ENCODE data around the gene COL24A1.

COL24A1 gene

DNA sequence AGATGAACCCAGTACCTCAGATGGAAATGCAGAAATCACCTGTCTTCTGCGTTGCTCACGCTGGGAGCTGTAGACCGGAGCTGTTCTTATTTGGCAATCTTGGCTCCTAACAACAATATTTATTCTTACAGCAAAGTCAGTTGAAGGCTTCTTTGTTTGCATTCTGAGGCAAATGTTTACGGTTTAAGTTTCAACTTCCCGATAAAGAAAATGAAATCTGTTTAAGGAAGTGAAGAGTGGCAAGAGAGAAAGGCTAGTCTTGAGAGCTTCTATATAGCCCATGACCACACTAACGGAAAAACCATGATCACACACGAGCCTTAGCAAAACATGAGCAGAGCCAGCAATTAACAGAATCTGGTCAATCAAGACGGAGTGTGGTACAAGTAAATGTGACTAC, 325.7 kb downstream of the COL24A1 start:
- Histone ChIP-seq H3K4me3 (ENCODE audit: low read depth, low read length) (no peak overlapping the region), H3K9me3 (ENCODE audit: severe bottlenecking) (no peaks in the 10 kb centered on the region)

DNA sequence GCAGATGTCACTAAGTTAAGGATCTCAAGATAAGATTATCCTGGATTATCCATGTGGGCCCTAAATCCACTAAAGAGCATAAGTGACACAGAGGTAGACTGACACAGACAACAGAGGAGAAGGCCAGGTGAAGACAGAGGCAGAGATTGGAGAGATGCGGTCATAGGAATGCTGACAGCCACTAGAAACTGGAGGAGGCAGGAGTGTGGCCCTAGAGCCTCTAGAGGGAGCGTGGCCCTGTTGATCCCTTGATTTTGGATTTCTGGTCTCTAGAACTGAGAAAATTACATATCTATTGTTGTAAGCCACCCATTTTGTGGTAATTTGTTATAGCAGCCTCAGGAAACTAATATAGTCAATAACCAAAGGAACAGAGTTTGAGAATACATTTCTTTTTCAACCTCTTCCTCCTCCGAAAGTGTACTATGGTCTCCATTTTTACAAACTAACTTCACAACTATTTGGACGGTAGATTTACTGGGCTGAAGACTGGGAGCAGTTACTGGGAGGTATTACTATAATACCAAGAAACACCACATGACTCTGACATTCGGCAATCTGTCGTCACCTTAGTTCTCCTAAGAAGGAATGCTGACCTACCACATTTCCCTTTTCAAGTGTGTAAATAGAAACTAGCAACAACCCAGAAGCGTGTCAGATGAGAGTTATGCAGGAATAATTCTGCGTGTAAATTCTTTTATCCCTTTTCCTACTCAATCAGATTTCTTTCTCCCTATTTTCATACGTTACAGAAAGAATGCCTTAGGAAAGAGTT, 332.3 kb downstream of the COL24A1 start:
- Histone ChIP-seq H3K27me3 (ENCODE audit: insufficient read depth, low read depth, severe bottlenecking) (no peaks in the 10 kb centered on the region), H3K9me3 (ENCODE audit: severe bottlenecking) (no peaks in the 10 kb centered on the region), H3K27ac (no peak overlapping the region), H3K4me3 (ENCODE audit: low read depth, low read length) (no peak overlapping the region), H3K36me3 (no peaks in the 10 kb centered on the region)
- TF ChIP-seq, protein P1, sequence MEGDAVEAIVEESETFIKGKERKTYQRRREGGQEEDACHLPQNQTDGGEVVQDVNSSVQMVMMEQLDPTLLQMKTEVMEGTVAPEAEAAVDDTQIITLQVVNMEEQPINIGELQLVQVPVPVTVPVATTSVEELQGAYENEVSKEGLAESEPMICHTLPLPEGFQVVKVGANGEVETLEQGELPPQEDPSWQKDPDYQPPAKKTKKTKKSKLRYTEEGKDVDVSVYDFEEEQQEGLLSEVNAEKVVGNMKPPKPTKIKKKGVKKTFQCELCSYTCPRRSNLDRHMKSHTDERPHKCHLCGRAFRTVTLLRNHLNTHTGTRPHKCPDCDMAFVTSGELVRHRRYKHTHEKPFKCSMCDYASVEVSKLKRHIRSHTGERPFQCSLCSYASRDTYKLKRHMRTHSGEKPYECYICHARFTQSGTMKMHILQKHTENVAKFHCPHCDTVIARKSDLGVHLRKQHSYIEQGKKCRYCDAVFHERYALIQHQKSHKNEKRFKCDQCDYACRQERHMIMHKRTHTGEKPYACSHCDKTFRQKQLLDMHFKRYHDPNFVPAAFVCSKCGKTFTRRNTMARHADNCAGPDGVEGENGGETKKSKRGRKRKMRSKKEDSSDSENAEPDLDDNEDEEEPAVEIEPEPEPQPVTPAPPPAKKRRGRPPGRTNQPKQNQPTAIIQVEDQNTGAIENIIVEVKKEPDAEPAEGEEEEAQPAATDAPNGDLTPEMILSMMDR (IDR thresholded peaks at IDR 0.05; ENCODE audit: low read depth, low read length): peak; percentile 21; the same call in 1 of the 2 replicates
- peak; percentile 41 for DNase-seq

More for the DNA sequence above, 325.7 kb downstream of the COL24A1 start:
- Histone ChIP-seq H3K36me3 (no peaks in the 10 kb centered on the region), H3K27ac (no peak overlapping the region), H3K27me3 (ENCODE audit: insufficient read depth, low read depth, severe bottlenecking) (no peaks in the 10 kb centered on the region)
- TF ChIP-seq, protein P1 (IDR thresholded peaks at IDR 0.05; ENCODE audit: low read depth, low read length): no peak
- DNase-seq: no peak

DNA sequence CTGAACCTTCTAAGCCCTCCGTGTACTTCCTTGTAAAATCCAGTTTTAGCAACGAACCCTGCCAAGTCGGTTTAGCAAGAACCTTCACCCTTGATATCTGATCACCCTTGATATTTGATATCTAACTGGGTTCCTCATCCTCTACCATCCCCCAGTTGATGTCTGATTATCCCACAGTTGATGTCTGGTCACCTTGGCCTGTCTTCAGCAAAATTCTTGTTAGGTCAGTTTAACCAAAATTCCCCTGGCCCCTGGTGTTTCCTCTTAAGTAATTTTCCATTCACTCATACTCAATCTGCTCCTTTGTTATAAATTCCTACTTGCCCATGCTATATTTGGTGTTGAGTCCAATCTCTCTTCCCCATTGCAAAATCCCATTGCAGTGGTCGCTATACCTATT, 333.9 kb downstream of the COL24A1 start:
- H3K4me3 ChIP-seq (ENCODE audit: low read depth, low read length): no peak overlapping the region
- H3K27me3 ChIP-seq (ENCODE audit: insufficient read depth, low read depth, severe bottlenecking): no peaks in the 10 kb centered on the region
- H3K36me3 ChIP-seq: no peaks in the 10 kb centered on the region
- TF ChIP-seq, protein P1 (IDR thresholded peaks at IDR 0.05; ENCODE audit: low read depth, low read length): no peak
- no peaks in the 10 kb centered on the region for H3K9me3 ChIP-seq (ENCODE audit: severe bottlenecking)
- no peak overlapping the region for H3K27ac ChIP-seq
- DNase-seq: no peak

DNA sequence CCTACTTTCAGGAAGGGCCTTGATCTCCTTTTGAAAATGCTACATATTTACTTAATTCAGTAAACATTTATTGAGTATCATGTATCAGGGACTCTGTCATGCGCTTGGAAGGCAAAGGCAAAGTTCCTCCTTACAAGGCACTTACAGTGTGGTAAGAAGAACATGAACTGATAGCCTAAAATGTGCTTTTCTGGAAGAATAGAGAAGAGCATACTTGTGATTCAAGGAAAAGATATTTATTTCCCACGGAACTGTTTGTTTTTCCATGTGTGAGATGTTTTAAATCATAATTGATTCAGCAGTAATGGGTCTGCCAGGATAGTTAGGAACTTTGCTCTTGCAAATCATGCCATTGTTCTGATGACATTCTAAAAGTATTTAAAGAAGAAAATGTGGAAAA, 338.2 kb downstream of the COL24A1 start:
- Histone ChIP-seq H3K27ac (no peak overlapping the region), H3K36me3 (no peaks in the 10 kb centered on the region), H3K4me3 (ENCODE audit: low read depth, low read length) (no peak overlapping the region), H3K9me3 (ENCODE audit: severe bottlenecking) (no peaks in the 10 kb centered on the region), H3K27me3 (ENCODE audit: insufficient read depth, low read depth, severe bottlenecking) (no peaks in the 10 kb centered on the region)
- TF ChIP-seq, protein P1 (IDR thresholded peaks at IDR 0.05; ENCODE audit: low read depth, low read length): no peak
- no peak for DNase-seq

DNA sequence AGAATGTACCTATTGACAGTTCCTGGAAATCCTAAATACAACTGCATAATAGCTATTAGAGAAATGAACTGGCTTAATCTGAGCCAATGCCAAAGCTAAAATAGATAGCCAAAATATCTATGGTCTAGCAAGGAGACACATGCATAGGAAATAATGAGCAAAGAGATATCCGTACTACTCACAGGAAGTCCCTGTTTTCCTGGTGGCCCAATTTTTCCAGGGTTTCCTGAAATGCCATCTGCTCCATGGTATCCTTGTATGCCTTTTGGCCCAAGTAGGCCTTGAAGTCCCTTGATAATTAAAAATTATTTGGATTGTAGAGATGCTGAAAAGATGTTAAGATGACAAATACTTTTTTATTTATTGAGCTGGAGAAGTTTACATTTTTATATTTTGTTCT, 340.0 kb downstream of the COL24A1 start:
- Histone ChIP-seq H3K4me3 (ENCODE audit: low read depth, low read length) (no peak overlapping the region), H3K27me3 (ENCODE audit: insufficient read depth, low read depth, severe bottlenecking) (no peaks in the 10 kb centered on the region), H3K36me3 (no peaks in the 10 kb centered on the region), H3K9me3 (ENCODE audit: severe bottlenecking) (no peaks in the 10 kb centered on the region), H3K27ac (no peak overlapping the region)
- no peak for DNase-seq
- TF ChIP-seq, protein P1 (IDR thresholded peaks at IDR 0.05; ENCODE audit: low read depth, low read length): no peak

DNA sequence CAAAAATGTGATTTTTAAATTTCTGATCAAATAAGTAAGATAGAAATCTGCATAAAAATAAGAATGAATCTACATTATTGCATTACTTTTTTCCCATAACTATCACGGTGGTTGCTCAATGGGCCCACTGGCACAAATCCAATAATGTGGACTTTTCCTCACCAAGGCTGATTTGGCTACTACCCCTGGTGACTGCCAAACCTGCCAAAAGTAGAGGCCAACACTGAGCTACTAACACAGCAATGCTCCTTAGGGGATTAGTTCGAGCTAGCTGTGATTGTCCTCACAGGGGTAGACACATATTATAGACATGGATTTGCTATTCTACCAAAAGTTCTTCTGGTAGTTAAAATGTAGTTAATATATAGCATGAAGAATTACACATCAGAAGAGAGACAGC, 340.7 kb downstream of the COL24A1 start:
- no peaks in the 10 kb centered on the region for H3K9me3 ChIP-seq (ENCODE audit: severe bottlenecking)
- no peak for DNase-seq
- no peak overlapping the region for H3K4me3 ChIP-seq (ENCODE audit: low read depth, low read length)
- no peak overlapping the region for H3K27ac ChIP-seq
- H3K36me3 ChIP-seq: no peaks in the 10 kb centered on the region
- no peaks in the 10 kb centered on the region for H3K27me3 ChIP-seq (ENCODE audit: insufficient read depth, low read depth, severe bottlenecking)
- TF ChIP-seq, protein P1 (IDR thresholded peaks at IDR 0.05; ENCODE audit: low read depth, low read length): no peak

All from WERI-Rb-1 (cell line).